Neuronal stem cell (in vitro differentiated cells): ENCODE measurements around the gene KCNQ1.
A peak's percentile ranks its signal among the peaks of the same experiment; 100 is the strongest.

Experiments
- DNase-seq: peaks from one replicate; pipeline ENCODE4 v3.0.0-alpha.2; 2013; ENCODE audit warnings: low spot score
- H2AFZ ChIP-seq: one replicate; pipeline ENCODE4 v1.6.1; 2013; ENCODE audit warnings: mild to moderate bottlenecking, low read length, inconsistent platforms
- H2AK5ac ChIP-seq: 2 replicates; pipeline ENCODE4 v1.6.1; 2013; ENCODE audit warnings: low read depth, mild to moderate bottlenecking, inconsistent platforms, low read length, moderate library complexity, mixed read lengths
- H2BK120ac ChIP-seq: 2 replicates; pipeline ENCODE4 v1.6.1; 2013; ENCODE audit warnings: low read depth, mild to moderate bottlenecking, inconsistent platforms, low read length, moderate library complexity, mixed read lengths
- H2BK12ac ChIP-seq: one replicate; pipeline ENCODE4 v1.6.1; 2013; ENCODE audit warnings: low read length, inconsistent platforms
- H2BK15ac ChIP-seq: 2 replicates; pipeline ENCODE4 v1.6.1; 2013; ENCODE audit warnings: mild to moderate bottlenecking, low read length, inconsistent platforms, mixed read lengths
- H2BK5ac ChIP-seq: one replicate; pipeline ENCODE4 v1.6.1; 2013; ENCODE audit warnings: inconsistent platforms, mild to moderate bottlenecking, low read length, moderate library complexity
- H3K14ac ChIP-seq: one replicate; pipeline ENCODE4 v1.6.1; 2013; ENCODE audit warnings: low read length, inconsistent platforms
- H3K18ac ChIP-seq: 2 replicates; pipeline ENCODE4 v1.6.1; 2013; ENCODE audit warnings: low read length, inconsistent platforms
- H3K23ac ChIP-seq: 2 replicates; pipeline ENCODE4 v1.6.1; 2013; ENCODE audit warnings: low read depth, mild to moderate bottlenecking, mixed read lengths, low read length, inconsistent platforms; ENCODE audit not compliant: poor library complexity
- H3K27ac ChIP-seq: replicated peaks from 3 replicates; pipeline ENCODE4 v1.5.1; 2013; ENCODE audit warnings: low read length, inconsistent platforms
- H3K27me3 ChIP-seq, 3 experiments: 2 replicates each; pipeline ENCODE4 v1.6.1; 2013; ENCODE audit warnings: low read length in 3 of 3, mild to moderate bottlenecking in 2 of 3, inconsistent platforms in 1 of 3, low read depth in 1 of 3, mixed read lengths in 1 of 3, moderate library complexity in 1 of 3; ENCODE audit not compliant: control insufficient read depth in 3 of 3, insufficient read depth in 3 of 3
- H3K36me3 ChIP-seq, 2 donors: replicated peaks in 1 of 2; 2 replicates each; pipeline ENCODE4 v1.6.1; 2013; ENCODE audit warnings: low read length in 2 of 2; ENCODE audit not compliant: control insufficient read depth in 2 of 2, insufficient read depth in 2 of 2
- H3K4ac ChIP-seq: 2 replicates; pipeline ENCODE4 v1.6.1; 2013; ENCODE audit warnings: inconsistent platforms, mild to moderate bottlenecking, low read length, moderate library complexity
- H3K4me1 ChIP-seq, 2 donors: 1 replicate in 1 of 2; 2 replicates in 1 of 2; pipeline ENCODE4 v1.6.1; 2013; ENCODE audit warnings: low read length in 2 of 2, low read depth in 1 of 2; ENCODE audit not compliant: control insufficient read depth in 2 of 2, insufficient read depth in 1 of 2
- H3K4me2 ChIP-seq: one replicate; pipeline ENCODE4 v1.6.1; 2013; ENCODE audit warnings: mild to moderate bottlenecking, low read length, inconsistent platforms; ENCODE audit not compliant: insufficient read depth, poor library complexity, severe bottlenecking
- H3K4me3 ChIP-seq, 2 donors: 2 replicates each; pipeline ENCODE4 v1.5.1; 2013; ENCODE audit warnings: low read length in 2 of 2, mild to moderate bottlenecking in 2 of 2, inconsistent platforms in 1 of 2, moderate library complexity in 1 of 2
- H3K79me1 ChIP-seq: one replicate; pipeline ENCODE4 v1.6.1; 2013; ENCODE audit warnings: low read depth, mild to moderate bottlenecking, inconsistent platforms, low read length, moderate library complexity
- H3K9ac ChIP-seq: one replicate; pipeline ENCODE4 v1.6.1; 2013; ENCODE audit warnings: mild to moderate bottlenecking, low read depth, low read length, inconsistent platforms; ENCODE audit not compliant: poor library complexity
- H3K9me3 ChIP-seq, 2 donors: replicated peaks in 1 of 2; 2 replicates each; pipeline versions ENCODE3 to v1.6.1; 2013; ENCODE audit warnings: low read length in 2 of 2, mild to moderate bottlenecking in 2 of 2, inconsistent platforms in 1 of 2, low read depth in 1 of 2, mixed read lengths in 1 of 2, moderate library complexity in 1 of 2; ENCODE audit not compliant: control insufficient read depth in 2 of 2, insufficient read depth in 1 of 2
- H4K8ac ChIP-seq: one replicate; pipeline ENCODE4 v1.6.1; 2013; ENCODE audit warnings: low read depth, mild to moderate bottlenecking, inconsistent platforms, low read length, moderate library complexity
- H4K91ac ChIP-seq: one replicate; pipeline ENCODE4 v1.6.1; 2013; ENCODE audit warnings: low read length, low read depth, mild to moderate bottlenecking, inconsistent platforms; ENCODE audit not compliant: poor library complexity
- WGBS, 2 donors: extraction: QIAGEN DNeasy Blood & Tissue Kit; methylation state at CpG; one replicate each; pipeline ENCODE4 v1.1.7; 2013; ENCODE audit warnings: missing lambda C conversion rate in 2 of 2, mixed read lengths in 1 of 2; ENCODE audit not compliant: insufficient read length in 2 of 2, insufficient replicate concordance in 1 of 2; ENCODE audit errors: extremely low coverage in 2 of 2; 5-methylcytosine and 5-hydroxymethylcytosine counted together

The KCNQ1 gene

GRCh38 chr11:2580571-2581001, 135.8 kb downstream of the KCNQ1 start:
- H3K4me3 ChIP-seq: no peak overlapping the region
- no peak overlapping the region for H4K8ac ChIP-seq
- peaks cover 0 to 8% of the 10 kb centered on the region in 2 donors for H3K4me1 ChIP-seq
- peak overlapping the region; percentile 77 for H3K23ac ChIP-seq
- no peak for DNase-seq
- H3K79me1 ChIP-seq: peaks cover 2% of the 10 kb centered on the region
- H3K27ac ChIP-seq: no peak overlapping the region
- no peak overlapping the region for H2BK12ac ChIP-seq
- H3K27me3 ChIP-seq: peaks cover 0 to 7% (median 0%) of the 10 kb centered on the region in 3 experiments
- H3K9ac ChIP-seq: no peak overlapping the region
- no peak overlapping the region for H3K4me2 ChIP-seq
- no peak overlapping the region for H4K91ac ChIP-seq
- WGBS, 2 donors: no CpG with 5 or more reads among the region's 13 CpGs
- H3K4ac ChIP-seq: no peak overlapping the region
- H2AFZ ChIP-seq: no peak overlapping the region
- no peaks in the 10 kb centered on the region for H3K36me3 ChIP-seq
- peak overlapping the region; percentile 9 for H2BK120ac ChIP-seq
- peak overlapping the region; percentile 95 for H2AK5ac ChIP-seq
- no peaks in the 10 kb centered on the region for H3K9me3 ChIP-seq
- H2BK5ac ChIP-seq: no peak overlapping the region
- peak overlapping the region; percentile 69 for H3K18ac ChIP-seq
- H2BK15ac ChIP-seq: peak overlapping the region; percentile 19
- no peak overlapping the region for H3K14ac ChIP-seq

GRCh38 chr11:2581151-2581930, 136.5 kb downstream of the KCNQ1 start:
- H2BK120ac ChIP-seq: peak overlapping the region; percentile 9
- H3K4ac ChIP-seq: peak overlapping the region; percentile 30
- H3K79me1 ChIP-seq: peaks cover 2% of the 10 kb centered on the region
- H3K4me3 ChIP-seq: no peak overlapping the region
- no peak overlapping the region for H2BK5ac ChIP-seq
- peak overlapping the region; percentile 86 for H3K18ac ChIP-seq
- H3K4me1 ChIP-seq: peaks cover 0 to 8% of the 10 kb centered on the region in 2 donors
- H2AFZ ChIP-seq: no peak overlapping the region
- H4K91ac ChIP-seq: no peak overlapping the region
- H4K8ac ChIP-seq: no peak overlapping the region
- H3K9ac ChIP-seq: peak overlapping the region; percentile 63
- no peak overlapping the region for H3K4me2 ChIP-seq
- peak overlapping the region; percentile 97 for H3K14ac ChIP-seq
- peak overlapping the region; percentile 14 for H2BK15ac ChIP-seq
- H3K23ac ChIP-seq: peak overlapping the region; percentile 52
- H2AK5ac ChIP-seq: peak overlapping the region; percentile 95
- no peak overlapping the region for H3K27ac ChIP-seq
- no peaks in the 10 kb centered on the region for H3K9me3 ChIP-seq
- H3K36me3 ChIP-seq: no peaks in the 10 kb centered on the region
- WGBS, 2 donors: no CpG with 5 or more reads among the region's 22 CpGs
- no peak for DNase-seq
- peak overlapping the region; percentile 63 for H2BK12ac ChIP-seq
- peaks cover 0 to 7% (median 0%) of the 10 kb centered on the region in 3 experiments for H3K27me3 ChIP-seq

- Histone ChIP-seq H3K4me3 (no peak overlapping the region), H2BK5ac (no peak overlapping the region), H3K23ac (peak overlapping the region; percentile 52), H3K4me2 (no peak overlapping the region), H3K27me3 (peaks cover 0 to 8% (median 0%) of the 10 kb centered on the region in 3 experiments), H3K9ac (peak overlapping the region; percentile 63), H2BK15ac (peak overlapping the region; percentile 14), H3K18ac (peak overlapping the region; percentile 86), H2BK12ac (peak overlapping the region; percentile 63), H4K91ac (no peak overlapping the region), H3K14ac (peak overlapping the region; percentile 97), H2BK120ac (no peak overlapping the region), H3K79me1 (peaks cover 2% of the 10 kb centered on the region), H3K4me1 (peaks cover 0 to 8% of the 10 kb centered on the region in 2 donors), H4K8ac (no peak overlapping the region), H3K9me3 (no peaks in the 10 kb centered on the region), H2AFZ (no peak overlapping the region), H3K36me3 (no peaks in the 10 kb centered on the region), H2AK5ac (peak overlapping the region; percentile 95), H3K27ac (no peak overlapping the region), H3K4ac (no peak overlapping the region)
- DNase-seq: no peak
- no CpG with 5 or more reads among the region's 23 CpGs for WGBS, 2 donors
Measured at GRCh38 chr11:2581931-2582350, 137.1 kb downstream of the KCNQ1 start.

- Histone ChIP-seq H3K36me3 (no peaks in the 10 kb centered on the region), H3K14ac (no peak overlapping the region), H2BK15ac (peak overlapping the region; percentile 97), H2BK12ac (peak overlapping the region; percentile 86), H3K9me3 (no peaks in the 10 kb centered on the region), H3K27ac (no peak overlapping the region), H2AFZ (no peak overlapping the region), H2BK5ac (peak overlapping the region; percentile 68), H3K23ac (peak overlapping the region; percentile 29), H3K4me2 (no peak overlapping the region), H3K18ac (peak overlapping the region; percentile 86), H3K4ac (no peak overlapping the region), H2BK120ac (peak overlapping the region; percentile 67), H3K79me1 (peaks cover 2% of the 10 kb centered on the region), H3K27me3 (peaks cover 0 to 10% (median 0%) of the 10 kb centered on the region in 3 experiments), H4K91ac (no peak overlapping the region), H3K4me3 (no peak overlapping the region), H3K4me1 (peaks cover 0 to 8% of the 10 kb centered on the region in 2 donors), H2AK5ac (peak overlapping the region; percentile 95), H3K9ac (no peak overlapping the region), H4K8ac (no peak overlapping the region)
- DNase-seq: no peak
- no CpG with 5 or more reads among the region's 12 CpGs for WGBS, 2 donors
Measured at GRCh38 chr11:2582351-2582945, 137.6 kb downstream of the KCNQ1 start.
